ENCODE results near the gene NKAIN2. TPM values are rescaled to one million over a fixed set of nuclear protein-coding genes. Genes with fewer than 3 reads are reported as not detected.
"Not testable (repeated sequence)": the region's sequence is repeated elsewhere in the genome, so short reads cannot be mapped to it uniquely, and the experiment has no call there.

The NKAIN2 gene
- total RNA-seq, 1 donor from 2014 or later = 48.4 TPM

DNA sequence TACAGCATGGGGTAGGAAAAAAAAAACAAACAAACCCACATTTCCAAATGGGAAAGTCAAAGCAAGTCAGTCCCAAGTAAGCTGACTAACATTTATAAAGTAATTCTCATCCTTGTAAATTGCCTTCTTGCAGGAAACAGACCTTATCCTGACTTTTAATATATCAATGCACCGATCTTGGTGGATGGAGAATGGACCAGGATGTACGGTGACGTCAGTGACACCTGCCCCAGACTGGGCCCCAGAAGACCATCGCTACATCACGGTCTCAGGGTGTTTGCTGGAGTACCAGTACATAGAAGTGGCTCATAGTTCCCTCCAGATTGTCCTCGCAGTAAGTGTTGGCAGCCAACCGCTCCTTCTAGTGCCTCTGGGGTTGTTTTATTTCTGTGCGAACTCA, 854.4 kb downstream of the NKAIN2 start:
- DNase-seq (ENCODE audit: low spot score) (no peak), ATAC-seq (no peak)
- intact Hi-C loops (cut with DNase I) = no loop called here

DNA sequence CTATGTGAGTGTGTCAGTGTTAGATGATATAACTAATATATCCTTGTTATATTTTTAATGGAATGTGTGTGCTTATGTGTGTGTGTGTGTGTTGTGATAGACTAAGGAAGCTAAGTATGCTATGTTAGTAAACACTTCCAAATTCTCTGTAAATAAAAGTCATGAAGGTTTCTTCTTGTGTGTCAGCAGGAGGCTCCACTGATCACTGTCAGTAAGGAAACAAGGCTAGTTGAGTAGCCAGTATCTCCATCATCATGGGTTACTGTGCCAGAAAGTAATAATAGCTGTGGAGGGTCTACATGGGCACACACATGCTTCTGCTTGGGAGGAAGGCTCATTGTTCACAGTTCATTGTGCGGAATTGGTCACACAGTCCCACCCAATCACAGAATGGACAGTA, 855.8 kb downstream of the NKAIN2 start:
- no peak for ATAC-seq
- DNase-seq (ENCODE audit: low spot score) = no peak
- intact Hi-C loops (cut with DNase I) = no loop called here

- intact Hi-C loops (cut with DNase I) = no loop called here
- ATAC-seq (no peak), DNase-seq (ENCODE audit: low spot score) (no peak)
These were observed 856.5 kb downstream of the NKAIN2 start for GRCh38 chr6:124660185-124660584.

GRCh38 chr6:124661097-124661661, 857.5 kb downstream of the NKAIN2 start:
- intact Hi-C loops (cut with DNase I) = no loop called here
- ATAC-seq (no peak), DNase-seq (ENCODE audit: low spot score) (no peak)

GRCh38 chr6:124668028-124668427, 864.4 kb downstream of the NKAIN2 start:
- no peak for ATAC-seq
- intact Hi-C loops (cut with DNase I) = no loop called here
- DNase-seq (ENCODE audit: low spot score) = no peak

- ATAC-seq = no peak
- DNase-seq (ENCODE audit: low spot score) = no peak
- intact Hi-C loops (cut with DNase I) = no loop called here
These were observed 866.2 kb downstream of the NKAIN2 start for GRCh38 chr6:124669713-124670480.

GRCh38 chr6:124670801-124671200, 867.1 kb downstream of the NKAIN2 start:
- DNase-seq (ENCODE audit: low spot score) = no peak
- intact Hi-C loops (cut with DNase I) = no loop called here
- no peak for ATAC-seq

DNA sequence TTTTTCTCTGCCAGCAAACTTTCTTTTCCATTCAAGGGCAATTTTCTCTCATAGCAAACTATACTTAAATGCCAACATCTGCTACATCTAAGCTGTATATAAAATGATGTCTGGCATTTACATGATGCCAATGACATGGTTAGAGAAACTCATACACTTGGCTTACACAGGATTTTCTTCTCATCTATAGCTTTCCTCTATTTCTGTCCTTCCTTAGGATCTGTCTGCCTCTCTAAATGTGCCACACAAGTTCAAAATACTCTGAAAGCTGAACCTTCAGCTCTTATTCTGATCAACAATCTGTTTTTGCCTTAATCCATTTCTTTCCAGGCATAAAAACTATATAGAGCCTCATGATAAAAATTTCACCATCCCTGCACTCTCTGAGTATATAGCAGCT, 867.7 kb downstream of the NKAIN2 start:
- no peak for DNase-seq (ENCODE audit: low spot score)

GRCh38 chr6:124674042-124674441, 870.4 kb downstream of the NKAIN2 start:
- intact Hi-C loops (cut with DNase I) = no loop called here
- no peak for ATAC-seq
- DNase-seq (ENCODE audit: low spot score) = no peak

More for the DNA sequence above, 867.7 kb downstream of the NKAIN2 start:
- ATAC-seq = no peak
- intact Hi-C loops (cut with DNase I) = no loop called here

DNA sequence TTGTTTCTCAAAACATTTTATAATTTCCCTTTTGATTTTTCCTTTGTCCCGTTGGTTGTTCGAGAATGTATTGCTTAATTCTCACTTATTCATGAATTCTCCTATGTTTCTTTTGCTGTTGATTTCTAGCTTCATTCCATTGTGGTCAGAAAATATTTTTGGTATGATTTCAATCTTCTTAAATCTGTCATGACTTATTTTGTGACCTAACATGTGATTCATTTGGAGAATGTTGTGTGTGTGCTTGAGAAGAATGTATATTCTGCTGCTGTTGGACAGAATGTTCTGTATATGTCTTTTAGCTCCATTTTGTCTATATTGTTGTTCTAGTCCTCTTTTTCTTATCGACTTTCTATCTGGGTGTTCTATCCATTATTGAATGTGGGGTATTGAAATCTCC, 872.4 kb downstream of the NKAIN2 start:
- intact Hi-C loops (cut with DNase I) = no loop called here
- DNase-seq (ENCODE audit: low spot score) (no peak), ATAC-seq (no peak)

GRCh38 chr6:124677874-124678273, 874.2 kb downstream of the NKAIN2 start:
- no peak for DNase-seq (ENCODE audit: low spot score)
- intact Hi-C loops (cut with DNase I) = no loop called here
- no peak for ATAC-seq

GRCh38 chr6:124679387-124679786, 875.7 kb downstream of the NKAIN2 start:
- intact Hi-C loops (cut with DNase I) = no loop called here
- no peak for DNase-seq (ENCODE audit: low spot score)
- no peak for ATAC-seq

GRCh38 chr6:124682751-124683150, 879.1 kb downstream of the NKAIN2 start:
- DNase-seq (ENCODE audit: low spot score) (no peak), ATAC-seq (no peak)
- intact Hi-C loops (cut with DNase I) = no loop called here

GRCh38 chr6:124683507-124683906, 879.8 kb downstream of the NKAIN2 start:
- intact Hi-C loops (cut with DNase I) = no loop called here
- ATAC-seq = no peak
- no peak for DNase-seq (ENCODE audit: low spot score)

- ATAC-seq = no peak
- intact Hi-C loops (cut with DNase I) = no loop called here
- DNase-seq (ENCODE audit: low spot score) = no peak
These were observed 881.0 kb downstream of the NKAIN2 start for GRCh38 chr6:124684621-124685020.

- intact Hi-C loops (cut with DNase I) = no loop called here
- no peak for DNase-seq (ENCODE audit: low spot score)
- no peak for ATAC-seq
These were observed 884.7 kb downstream of the NKAIN2 start for GRCh38 chr6:124688369-124688768.

DNA sequence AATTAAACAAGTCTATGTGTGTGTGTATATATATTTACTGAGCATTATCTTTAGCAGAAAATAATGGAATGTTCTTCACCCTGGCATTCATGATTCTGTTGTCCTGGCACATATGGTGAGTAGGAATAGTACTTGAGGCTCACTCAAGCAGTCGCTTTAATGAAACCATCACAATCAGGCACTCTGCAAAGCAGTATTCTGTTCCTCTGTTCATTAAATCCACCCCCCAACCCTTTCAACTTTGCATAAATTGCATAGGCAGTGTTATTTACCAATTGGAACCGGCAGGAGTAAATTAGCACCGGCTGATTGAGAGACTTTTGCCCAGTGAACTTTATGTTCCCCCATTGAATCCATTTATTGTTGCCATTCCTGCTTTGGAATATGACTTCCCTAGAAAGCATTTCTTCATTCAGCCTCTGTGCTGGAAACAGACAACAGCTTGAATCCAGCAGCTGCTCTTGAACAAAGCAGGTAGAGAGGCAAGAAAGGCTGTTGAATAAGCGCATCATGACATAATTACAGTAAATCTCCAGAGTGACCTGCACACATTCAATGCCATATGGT, 890.6 kb downstream of the NKAIN2 start:
- intact Hi-C loops (cut with DNase I) = no loop called here
- ATAC-seq (no peak), DNase-seq (ENCODE audit: low spot score) (no peak)

GRCh38 chr6:124699038-124699437, 895.4 kb downstream of the NKAIN2 start:
- ATAC-seq (no peak), DNase-seq (ENCODE audit: low spot score) (no peak)
- intact Hi-C loops (cut with DNase I) = no loop called here

- DNase-seq (ENCODE audit: low spot score) = no peak
- no peak for ATAC-seq
- intact Hi-C loops (cut with DNase I) = no loop called here
These were observed 899.9 kb downstream of the NKAIN2 start for GRCh38 chr6:124703541-124703940.

DNA sequence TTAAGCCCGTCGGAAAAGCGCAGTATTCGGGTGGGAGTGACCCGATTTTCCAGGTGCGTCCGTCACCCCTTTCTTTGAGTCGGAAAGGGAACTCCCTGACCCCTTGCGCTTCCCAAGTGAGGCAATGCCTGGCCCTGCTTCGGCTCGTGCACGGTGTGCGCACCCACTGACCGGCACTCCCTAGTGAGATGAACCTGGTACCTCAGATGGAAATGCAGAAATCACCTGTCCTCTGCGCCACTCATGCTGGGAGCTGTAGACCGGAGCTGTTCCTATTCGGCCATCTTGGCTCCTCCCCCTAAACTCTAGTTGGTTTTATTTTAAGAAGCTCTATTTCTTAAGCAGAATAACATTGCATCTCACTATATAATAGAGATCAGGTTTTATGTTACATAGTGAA, 908.9 kb downstream of the NKAIN2 start:
- DNase-seq (ENCODE audit: low spot score); intact Hi-C loops (cut with DNase I); ATAC-seq: not testable (repeated sequence)

DNA sequence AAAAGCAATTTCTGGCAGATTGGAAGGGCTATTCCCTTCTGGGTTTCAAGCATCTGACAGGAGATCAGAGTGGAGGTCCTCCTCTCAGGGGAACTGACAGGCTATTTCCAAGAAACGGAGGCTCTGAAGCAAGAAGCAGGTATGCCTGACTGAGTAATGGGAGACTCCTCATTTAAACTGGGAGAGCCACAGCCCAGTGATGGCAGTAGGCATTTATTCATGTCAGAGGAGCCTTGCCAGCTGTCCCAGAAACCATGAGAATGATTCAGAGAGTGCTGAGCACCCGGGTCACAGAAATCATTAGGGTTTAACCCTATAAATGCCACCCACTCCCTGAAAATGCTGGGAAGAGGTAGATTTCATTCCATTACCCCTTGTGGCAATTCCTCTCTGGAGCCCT, 911.1 kb downstream of the NKAIN2 start:
- ATAC-seq = no peak
- intact Hi-C loops (cut with DNase I) = no loop called here
- DNase-seq (ENCODE audit: low spot score) = no peak
